Panc1 (cell line): ENCODE data around the gene RBL1. TPM values are rescaled to one million over a fixed set of nuclear protein-coding genes. Genes with fewer than 3 reads are reported as not detected.
"Not testable (repeated sequence)": the region's sequence is repeated elsewhere in the genome, so short reads cannot be mapped to it uniquely, and the experiment has no call there.

Experiments
- ATAC-seq: fragments of 200-7000 bp; cut with Tn5 transposase; 2 replicates; pipeline ENCODE4 v1.9.1; 2020; ENCODE audit warnings: mild to moderate bottlenecking, moderate library complexity
- BruUV-seq: library from RNA; stranded (reverse); fragments of 400-500 nt; replicated peaks from 2 replicates; lab custom pipeline; 2021; lab: Mats Ljungman, UMichigan
- CTCF ChIA-PET: fragments of 300-600 bp; sonication (Branson Sonifier 250); formaldehyde crosslinking; loops from one replicate; lab custom pipeline; 2022; ENCODE audit warnings: antibody characterized with exemption; lab: Charles Lee
- POLR2A ChIA-PET: fragments of 300-600 bp; sonication (Branson Sonifier 250); formaldehyde crosslinking; loops from one replicate; lab custom pipeline; 2022; ENCODE audit warnings: antibody characterized with exemption; lab: Charles Lee
- DNase-seq: peaks from one replicate; pipeline ENCODE4 v3.0.0-alpha.2; 2010; ENCODE audit warnings: low read depth, low spot score
- H3K27ac ChIP-seq: 2 replicates; pipeline ENCODE4 v1.5.1; 2011; ENCODE audit warnings: mild to moderate bottlenecking, low read length, inconsistent platforms
- H3K27me3 ChIP-seq: fragments of 200-500 bp; sonication (Bioruptor generic); 2 replicates; pipeline ENCODE4 v1.6.0; 2014; ENCODE audit warnings: low read length, inconsistent platforms; ENCODE audit not compliant: control insufficient read depth, insufficient read depth
- H3K36me3 ChIP-seq: fragments of 200-500 bp; sonication (Bioruptor generic); 2 replicates; pipeline ENCODE4 v1.5.1; 2014; ENCODE audit warnings: inconsistent platforms, mild to moderate bottlenecking, low read length, moderate library complexity; ENCODE audit not compliant: control insufficient read depth, insufficient read depth
- H3K4me1 ChIP-seq: 2 replicates; pipeline ENCODE4 v1.5.1; 2011; ENCODE audit warnings: inconsistent platforms, mild to moderate bottlenecking, low read length, moderate library complexity; ENCODE audit not compliant: control insufficient read depth, insufficient read depth
- H3K4me3 ChIP-seq, 2 experiments: 2 replicates each; pipeline ENCODE4 v1.5.1; 2011 to 2012; ENCODE audit warnings: low read depth in 2 of 2, low read length in 2 of 2, mild to moderate bottlenecking in 2 of 2, inconsistent platforms in 1 of 2, moderate library complexity in 1 of 2
- H3K9me3 ChIP-seq: fragments of 200-500 bp; sonication (Bioruptor generic); 2 replicates; pipeline ENCODE4 v1.5.1; 2014; ENCODE audit warnings: low read depth, mild to moderate bottlenecking, inconsistent platforms, low read length, moderate library complexity; ENCODE audit not compliant: control insufficient read depth, insufficient read depth
- POLR2AphosphoS5 ChIP-seq: IDR thresholded peaks from 2 replicates; pipeline ENCODE4 v1.6.1; 2012; ENCODE audit warnings: mild to moderate bottlenecking, low read depth, low read length, moderate library complexity
- SIN3A ChIP-seq: IDR thresholded peaks from 2 replicates; pipeline ENCODE4 v1.6.1; 2012; ENCODE audit warnings: low read depth, mild to moderate bottlenecking, low read length, moderate library complexity, borderline replicate concordance; ENCODE audit not compliant: insufficient read depth
- TCF7L2 ChIP-seq: IDR thresholded peaks from 2 replicates; pipeline ENCODE4 v1.6.1; 2011; ENCODE audit warnings: mild to moderate bottlenecking, low read depth, low read length, inconsistent platforms
- in situ Hi-C: cut with HindIII; loops from 2 replicates; pipeline ENCODE4 v1.10.0; 2016; ENCODE audit warnings: low sequenced_read_pairs, low pct_unique_long_range_greater_than_20kb
- intact Hi-C: fragments of 100-400 bp; cut with micrococcal nuclease; formaldehyde crosslinking; loops from one replicate; pipeline ENCODE4 v1.10.0; 2022; ENCODE audit not compliant: unreplicated experiment
- total RNA-seq: library from RNA; stranded (reverse); gene quantifications from one replicate; pipeline ENCODE4 v1.2.1, GENCODE V29; 2021; ENCODE audit not compliant: unreplicated experiment
- TF ChIP-seq, protein P1 (sequence below), 2 experiments: IDR thresholded peaks; 2 replicates each; pipeline ENCODE4 v1.6.1; 2011 to 2012; ENCODE audit warnings: low read depth in 2 of 2, control low read depth in 1 of 2, low read length in 1 of 2, mild to moderate bottlenecking in 1 of 2, moderate library complexity in 1 of 2; ENCODE audit not compliant: insufficient read depth in 1 of 2
- TF ChIP-seq, protein P2 (sequence below): fragments of 450-650 bp; IDR thresholded peaks from 2 replicates; pipeline ENCODE4 v1.5.1; 2017; ENCODE audit warnings: mild to moderate bottlenecking

Gene RBL1
- total RNA-seq, 1 experiment from 2014 or later = 14.0 TPM

DNA sequence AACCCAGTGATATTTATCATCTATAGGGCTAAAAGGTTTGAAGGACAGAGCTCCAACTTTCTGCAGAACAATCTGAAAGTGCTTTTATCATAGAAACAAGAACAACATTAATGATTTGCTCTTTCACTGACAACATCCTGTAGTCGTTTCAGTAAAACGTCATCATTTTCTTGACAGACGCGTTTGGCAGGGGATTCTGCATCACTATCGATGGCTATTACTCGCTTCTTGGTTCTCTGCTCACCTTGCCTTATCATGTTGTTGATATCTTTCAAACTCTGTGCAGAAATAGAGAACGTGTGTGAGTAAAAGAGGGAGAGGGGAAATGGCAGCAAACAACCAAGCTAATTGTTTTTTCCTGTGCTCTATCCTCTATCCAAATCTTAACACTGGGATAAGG, 97.1 kb downstream of the RBL1 start:
- no peaks in the 10 kb centered on the region; the same call in 1 of the 2 replicates for H3K36me3 ChIP-seq
- ChIA-PET POLR2A (interaction anchor here (0.6 kb wide), 1 partner anchor 426 kb away, joined by 3 read pairs; no protein-coding TSS in a partner anchor), CTCF (no interaction called here)
- H3K9me3 ChIP-seq = no peaks in the 10 kb centered on the region
- intact Hi-C loops (no loop called here), in situ Hi-C loops (no loop called here)
- no peak for ATAC-seq
- BruUV-seq = no TSS peak
- H3K27me3 ChIP-seq = no peaks in the 10 kb centered on the region
- no peak overlapping the region for H3K4me3 ChIP-seq
- no peak overlapping the region for H3K27ac ChIP-seq
- no peak for DNase-seq
- no peaks in the 10 kb centered on the region for H3K4me1 ChIP-seq
- TF ChIP-seq, protein P1, sequence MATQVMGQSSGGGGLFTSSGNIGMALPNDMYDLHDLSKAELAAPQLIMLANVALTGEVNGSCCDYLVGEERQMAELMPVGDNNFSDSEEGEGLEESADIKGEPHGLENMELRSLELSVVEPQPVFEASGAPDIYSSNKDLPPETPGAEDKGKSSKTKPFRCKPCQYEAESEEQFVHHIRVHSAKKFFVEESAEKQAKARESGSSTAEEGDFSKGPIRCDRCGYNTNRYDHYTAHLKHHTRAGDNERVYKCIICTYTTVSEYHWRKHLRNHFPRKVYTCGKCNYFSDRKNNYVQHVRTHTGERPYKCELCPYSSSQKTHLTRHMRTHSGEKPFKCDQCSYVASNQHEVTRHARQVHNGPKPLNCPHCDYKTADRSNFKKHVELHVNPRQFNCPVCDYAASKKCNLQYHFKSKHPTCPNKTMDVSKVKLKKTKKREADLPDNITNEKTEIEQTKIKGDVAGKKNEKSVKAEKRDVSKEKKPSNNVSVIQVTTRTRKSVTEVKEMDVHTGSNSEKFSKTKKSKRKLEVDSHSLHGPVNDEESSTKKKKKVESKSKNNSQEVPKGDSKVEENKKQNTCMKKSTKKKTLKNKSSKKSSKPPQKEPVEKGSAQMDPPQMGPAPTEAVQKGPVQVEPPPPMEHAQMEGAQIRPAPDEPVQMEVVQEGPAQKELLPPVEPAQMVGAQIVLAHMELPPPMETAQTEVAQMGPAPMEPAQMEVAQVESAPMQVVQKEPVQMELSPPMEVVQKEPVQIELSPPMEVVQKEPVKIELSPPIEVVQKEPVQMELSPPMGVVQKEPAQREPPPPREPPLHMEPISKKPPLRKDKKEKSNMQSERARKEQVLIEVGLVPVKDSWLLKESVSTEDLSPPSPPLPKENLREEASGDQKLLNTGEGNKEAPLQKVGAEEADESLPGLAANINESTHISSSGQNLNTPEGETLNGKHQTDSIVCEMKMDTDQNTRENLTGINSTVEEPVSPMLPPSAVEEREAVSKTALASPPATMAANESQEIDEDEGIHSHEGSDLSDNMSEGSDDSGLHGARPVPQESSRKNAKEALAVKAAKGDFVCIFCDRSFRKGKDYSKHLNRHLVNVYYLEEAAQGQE (IDR thresholded peaks at IDR 0.05; ENCODE audit: insufficient read depth in 1 of 2, low read depth in 2 of 2, low read length in 1 of 2) = no peak
- no peak for TF ChIP-seq POLR2AphosphoS5
- TF ChIP-seq SIN3A = no peak
- TF ChIP-seq TCF7L2 = no peak
- TF ChIP-seq, protein P2, sequence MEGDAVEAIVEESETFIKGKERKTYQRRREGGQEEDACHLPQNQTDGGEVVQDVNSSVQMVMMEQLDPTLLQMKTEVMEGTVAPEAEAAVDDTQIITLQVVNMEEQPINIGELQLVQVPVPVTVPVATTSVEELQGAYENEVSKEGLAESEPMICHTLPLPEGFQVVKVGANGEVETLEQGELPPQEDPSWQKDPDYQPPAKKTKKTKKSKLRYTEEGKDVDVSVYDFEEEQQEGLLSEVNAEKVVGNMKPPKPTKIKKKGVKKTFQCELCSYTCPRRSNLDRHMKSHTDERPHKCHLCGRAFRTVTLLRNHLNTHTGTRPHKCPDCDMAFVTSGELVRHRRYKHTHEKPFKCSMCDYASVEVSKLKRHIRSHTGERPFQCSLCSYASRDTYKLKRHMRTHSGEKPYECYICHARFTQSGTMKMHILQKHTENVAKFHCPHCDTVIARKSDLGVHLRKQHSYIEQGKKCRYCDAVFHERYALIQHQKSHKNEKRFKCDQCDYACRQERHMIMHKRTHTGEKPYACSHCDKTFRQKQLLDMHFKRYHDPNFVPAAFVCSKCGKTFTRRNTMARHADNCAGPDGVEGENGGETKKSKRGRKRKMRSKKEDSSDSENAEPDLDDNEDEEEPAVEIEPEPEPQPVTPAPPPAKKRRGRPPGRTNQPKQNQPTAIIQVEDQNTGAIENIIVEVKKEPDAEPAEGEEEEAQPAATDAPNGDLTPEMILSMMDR = no peak

DNA sequence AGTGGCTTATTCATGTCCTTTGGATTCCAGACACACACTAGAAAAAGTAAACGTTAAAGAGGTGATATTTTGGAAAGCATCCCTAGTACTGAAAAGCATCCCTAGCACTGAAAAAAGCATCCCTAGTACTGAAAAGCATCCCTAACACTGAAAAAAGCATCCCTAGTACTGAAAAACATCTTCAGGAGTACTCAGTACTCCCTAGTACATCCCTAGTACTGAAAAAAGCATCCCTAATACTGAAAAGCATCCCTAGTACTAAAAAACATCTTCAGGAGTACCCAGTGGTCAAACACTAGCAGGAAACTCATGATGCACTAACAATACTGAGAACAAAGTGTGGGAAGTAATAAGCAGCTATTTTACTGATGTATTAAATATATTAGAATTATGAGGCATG, 98.7 kb downstream of the RBL1 start:
- no peak overlapping the region for H3K4me3 ChIP-seq
- no peaks in the 10 kb centered on the region for H3K9me3 ChIP-seq
- ATAC-seq (no peak), DNase-seq (no peak)
- TF ChIP-seq, protein P1 (IDR thresholded peaks at IDR 0.05; ENCODE audit: insufficient read depth in 1 of 2, low read depth in 2 of 2, low read length in 1 of 2) = no peak
- TF ChIP-seq, protein P2 = no peak
- TF ChIP-seq SIN3A (no peak), POLR2AphosphoS5 (no peak), TCF7L2 (no peak)
- no peaks in the 10 kb centered on the region for H3K27me3 ChIP-seq
- in situ Hi-C loops (no loop called here), intact Hi-C loops (no loop called here)
- H3K36me3 ChIP-seq = no peaks in the 10 kb centered on the region; the same call in 1 of the 2 replicates
- no TSS peak for BruUV-seq
- no peak overlapping the region for H3K27ac ChIP-seq
- ChIA-PET POLR2A (no interaction called here), CTCF (no interaction called here)
- H3K4me1 ChIP-seq = no peaks in the 10 kb centered on the region

DNA sequence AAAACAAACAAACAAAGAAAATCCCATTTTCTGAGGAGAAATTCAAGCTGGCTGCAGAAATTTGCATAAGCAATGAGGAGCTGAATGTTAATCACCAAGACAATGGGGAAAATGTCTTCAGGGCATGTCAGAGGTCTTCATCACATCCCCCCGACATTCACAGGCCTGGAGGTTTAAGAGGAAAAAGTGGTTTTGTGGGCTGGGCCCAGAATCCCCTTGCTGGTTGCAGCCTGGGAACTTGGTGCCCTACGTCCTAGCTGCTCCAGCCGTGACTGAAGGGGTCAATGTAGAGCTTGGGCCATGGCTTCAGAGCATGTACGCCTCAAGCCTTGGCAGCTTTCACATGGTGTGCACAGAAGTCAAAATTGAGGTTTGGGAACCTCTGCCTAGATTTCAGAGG, 101.6 kb downstream of the RBL1 start:
- BruUV-seq, intact Hi-C loops, H3K4me3 ChIP-seq, DNase-seq, POLR2A ChIA-PET, ATAC-seq, CTCF ChIA-PET, H3K36me3 ChIP-seq, H3K4me1 ChIP-seq, H3K9me3 ChIP-seq, H3K27ac ChIP-seq, H3K27me3 ChIP-seq, in situ Hi-C loops: not testable (repeated sequence)
